Endothelial cell of umbilical vein (primary cell): ENCODE measurements around the gene LCN6. TPM values are rescaled to one million over a fixed set of nuclear protein-coding genes. Genes with fewer than 3 reads are reported as not detected.
A peak's percentile ranks its signal among the peaks of the same experiment; 100 is the strongest.

Experiments used
- BruUV-seq: library from RNA; stranded (reverse); fragments of 400-500 nt; replicated peaks from 2 replicates; lab custom pipeline; 2021; lab: Mats Ljungman, UMichigan
- CTCF ChIA-PET: fragments of 300-600, 350-600 bp; sonication (Branson Sonifier 250); formaldehyde crosslinking; loops from one replicate; lab custom pipeline; 2021; ENCODE audit warnings: antibody characterized with exemption, inconsistent platforms; lab: Charles Lee
- POLR2A ChIA-PET: fragments of 300-600, 350-600 bp; sonication (Branson Sonifier 250); formaldehyde crosslinking; loops from one replicate; lab custom pipeline; 2021; ENCODE audit warnings: antibody characterized with exemption, inconsistent platforms; lab: Charles Lee
- DNase-seq: peaks from one replicate; pipeline ENCODE4 v3.0.0-alpha.2; 2011; ENCODE audit warnings: low read depth, low spot score
- FAIRE-seq: peaks from 2 replicates; lab custom pipeline; 2011; peaks lifted over from hg19 to GRCh38; lab: Jason Lieb, UNC
- H2AFZ ChIP-seq: 2 replicates; pipeline ENCODE4 v1.6.0; 2012; ENCODE audit warnings: low read depth, low read length, control low read depth, inconsistent platforms
- H3K27ac ChIP-seq: 2 replicates; pipeline ENCODE4 v1.5.1; 2011; ENCODE audit warnings: low read depth, mild to moderate bottlenecking, control low read depth, low read length, moderate library complexity; ENCODE audit not compliant: insufficient read depth
- H3K27me3 ChIP-seq, 2 experiments: 2 replicates each; pipeline versions ENCODE4 v1.6.0 to v1.6.1; 2011; ENCODE audit warnings: low read length in 2 of 2, mixed read lengths in 1 of 2; ENCODE audit not compliant: control insufficient read depth in 2 of 2, insufficient read depth in 2 of 2
- H3K36me3 ChIP-seq, 2 experiments: 2 replicates in 1 of 2; 3 replicates in 1 of 2; pipeline ENCODE4 v1.5.1; 2011; ENCODE audit warnings: low read length in 2 of 2, mild to moderate bottlenecking in 1 of 2, moderate library complexity in 1 of 2; ENCODE audit not compliant: control insufficient read depth in 2 of 2, insufficient read depth in 2 of 2; ENCODE audit errors: extremely low read depth in 1 of 2
- H3K4me1 ChIP-seq: 3 replicates; pipeline ENCODE4 v1.5.1; 2011; ENCODE audit warnings: mild to moderate bottlenecking, low read length; ENCODE audit not compliant: control insufficient read depth, insufficient read depth; ENCODE audit errors: extremely low read depth
- H3K4me2 ChIP-seq: 2 replicates; pipeline ENCODE4 v1.6.1; 2011; ENCODE audit warnings: low read length, control low read depth, mixed read lengths; ENCODE audit not compliant: insufficient read depth
- H3K4me3 ChIP-seq, 3 experiments: fragments of 200-600 bp in 1 of 3; sonication (generic), shearing (Covaris generic) in 1 of 3; replicated peaks in 1 of 3; 2 replicates each; pipeline ENCODE4 v1.5.1; 2011 to 2016; ENCODE audit warnings: control low read depth in 3 of 3, low read length in 3 of 3, mild to moderate bottlenecking in 2 of 3, inconsistent platforms in 1 of 3, low read depth in 1 of 3, moderate library complexity in 1 of 3; ENCODE audit not compliant: insufficient read depth in 1 of 3
- H3K79me2 ChIP-seq: 2 replicates; pipeline ENCODE4 v1.6.0; 2012; ENCODE audit warnings: low read length, inconsistent platforms; ENCODE audit not compliant: control insufficient read depth, insufficient read depth
- H3K9ac ChIP-seq: replicated peaks from 2 replicates; pipeline ENCODE3; 2011; ENCODE audit warnings: low read length, control low read depth; ENCODE audit not compliant: insufficient read depth; ENCODE audit errors: extremely low read depth
- H3K9me1 ChIP-seq: replicated peaks from 3 replicates; pipeline ENCODE4 v1.6.0; 2011; ENCODE audit warnings: mild to moderate bottlenecking, low read length; ENCODE audit not compliant: control insufficient read depth, insufficient read depth; ENCODE audit errors: extremely low read depth
- H3K9me3 ChIP-seq: replicated peaks from 2 replicates; pipeline ENCODE4 v1.5.1; 2012; ENCODE audit warnings: low read length, inconsistent platforms; ENCODE audit not compliant: control insufficient read depth, insufficient read depth
- H4K20me1 ChIP-seq: replicated peaks from 2 replicates; pipeline ENCODE3; 2011; ENCODE audit warnings: mild to moderate bottlenecking, low read length; ENCODE audit not compliant: control insufficient read depth, insufficient read depth; ENCODE audit errors: extremely low read depth
- EZH2 ChIP-seq: IDR thresholded peaks from 2 replicates; pipeline ENCODE4 v1.6.1; 2012; ENCODE audit warnings: borderline replicate concordance, low read depth, mild to moderate bottlenecking, moderate library complexity, low read length, inconsistent platforms; ENCODE audit not compliant: severe bottlenecking
- FOS ChIP-seq: IDR thresholded peaks from 2 replicates; pipeline ENCODE4 v1.6.1; 2011; ENCODE audit warnings: mild to moderate bottlenecking, low read length, moderate library complexity, borderline replicate concordance; ENCODE audit not compliant: insufficient read depth
- GATA2 ChIP-seq: IDR thresholded peaks from 2 replicates; pipeline ENCODE4 v1.7.0; 2011; ENCODE audit warnings: low read depth, mild to moderate bottlenecking, moderate library complexity, mixed read lengths, low read length; ENCODE audit not compliant: insufficient read length, insufficient read depth
- JUN ChIP-seq: IDR thresholded peaks from 2 replicates; pipeline ENCODE4 v1.6.1; 2011; ENCODE audit warnings: borderline replicate concordance, low read depth; ENCODE audit not compliant: insufficient read length, insufficient read depth
- MAX ChIP-seq: IDR thresholded peaks from 2 replicates; pipeline ENCODE4 v1.6.1; 2011; ENCODE audit not compliant: insufficient read depth, insufficient read length
- MYC ChIP-seq: IDR thresholded peaks from one replicate; pipeline ENCODE4 v1.6.1; 2011; ENCODE audit warnings: mild to moderate bottlenecking, low read depth, low read length
- POLR2A ChIP-seq: IDR thresholded peaks from 2 replicates; pipeline ENCODE4 v1.6.1; 2012; ENCODE audit warnings: low read depth, mild to moderate bottlenecking, control low read depth, low read length
- POLR2AphosphoS5 ChIP-seq: IDR thresholded peaks from 2 replicates; pipeline ENCODE4 v1.6.1; 2012; ENCODE audit warnings: low read depth, mild to moderate bottlenecking, control low read depth, low read length, moderate library complexity; ENCODE audit not compliant: insufficient read depth
- dilution Hi-C: fragments of 300-500 bp; cut with MboI; formaldehyde crosslinking; loops from one replicate; pipeline ENCODE4 v1.15.0; 2019; ENCODE audit warnings: low sequenced_read_pairs; ENCODE audit not compliant: extremely low pct_ligation_motif_present
- intact Hi-C: fragments of 100-400 bp; cut with micrococcal nuclease; formaldehyde crosslinking; loops from one replicate; pipeline ENCODE4 v1.10.0; 2022
- polyA plus RNA-seq, 4 experiments: library from polyadenylated mRNA; depleted of rRNA in 3 of 4; stranded (reverse) in 3 of 4; unstranded in 1 of 4; fragments of >200 nt; gene quantifications; 2 replicates each; pipeline versions ENCODE4 v1.2.1 to v1.2.3, GENCODE V29; 2011 to 2012; ENCODE audit warnings: missing spikeins in 1 of 4
- total RNA-seq: library from RNA; stranded (reverse); gene quantifications from 2 replicates; pipeline ENCODE4 v1.2.3, GENCODE V29; 2021
- TF ChIP-seq, protein P1 (sequence below), 2 donors: IDR thresholded peaks; 1 replicate in 1 of 2; 2 replicates in 1 of 2; pipeline ENCODE4 v1.5.1; 2011; ENCODE audit warnings: low read length in 2 of 2, mild to moderate bottlenecking in 2 of 2, moderate library complexity in 2 of 2, control low read depth in 1 of 2, inconsistent platforms in 1 of 2, low read depth in 1 of 2; ENCODE audit not compliant: insufficient read depth in 1 of 2; ENCODE audit errors: extremely low read depth in 1 of 2

LCN6 gene
- total and polyA plus RNA-seq, 2 donors (not counting 3 experiments of a cell fraction or from before 2014, with no cell fraction given): 0.17 TPM; not detected in 1

GRCh38 chr9:136711751-136712689 lies 36.3 kb downstream of the LCN6 start, which contains the start of gene DIPK1B:
DIPK1B (plus strand) TSS chr9:136712572; CDS start chr9:136712666, 94 bp downstream.
- no peak for TF ChIP-seq FOS
- no peak for TF ChIP-seq MAX
- no peak for TF ChIP-seq MYC
- TF ChIP-seq POLR2A: no peak
- TF ChIP-seq, protein P1, sequence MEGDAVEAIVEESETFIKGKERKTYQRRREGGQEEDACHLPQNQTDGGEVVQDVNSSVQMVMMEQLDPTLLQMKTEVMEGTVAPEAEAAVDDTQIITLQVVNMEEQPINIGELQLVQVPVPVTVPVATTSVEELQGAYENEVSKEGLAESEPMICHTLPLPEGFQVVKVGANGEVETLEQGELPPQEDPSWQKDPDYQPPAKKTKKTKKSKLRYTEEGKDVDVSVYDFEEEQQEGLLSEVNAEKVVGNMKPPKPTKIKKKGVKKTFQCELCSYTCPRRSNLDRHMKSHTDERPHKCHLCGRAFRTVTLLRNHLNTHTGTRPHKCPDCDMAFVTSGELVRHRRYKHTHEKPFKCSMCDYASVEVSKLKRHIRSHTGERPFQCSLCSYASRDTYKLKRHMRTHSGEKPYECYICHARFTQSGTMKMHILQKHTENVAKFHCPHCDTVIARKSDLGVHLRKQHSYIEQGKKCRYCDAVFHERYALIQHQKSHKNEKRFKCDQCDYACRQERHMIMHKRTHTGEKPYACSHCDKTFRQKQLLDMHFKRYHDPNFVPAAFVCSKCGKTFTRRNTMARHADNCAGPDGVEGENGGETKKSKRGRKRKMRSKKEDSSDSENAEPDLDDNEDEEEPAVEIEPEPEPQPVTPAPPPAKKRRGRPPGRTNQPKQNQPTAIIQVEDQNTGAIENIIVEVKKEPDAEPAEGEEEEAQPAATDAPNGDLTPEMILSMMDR (IDR thresholded peaks at IDR 0.05; ENCODE audit: extremely low read depth in 1 of 2, insufficient read depth in 1 of 2, low read depth in 1 of 2, low read length in 2 of 2): no peak
- no peak for TF ChIP-seq POLR2AphosphoS5
- TF ChIP-seq JUN: no peak
- TF ChIP-seq GATA2: no peak
- no peak for TF ChIP-seq EZH2
- ChIA-PET POLR2A (no interaction called here), CTCF (interaction anchor here (1.2 kb wide), 1 partner anchor 15 kb away, joined by 3 read pairs; no protein-coding TSS in a partner anchor)
- Histone ChIP-seq H4K20me1 (no peaks in the 10 kb centered on the region), H3K27ac (peak within 1 kb of the TSS; percentile 96), H2AFZ (peak within 1 kb of the TSS; percentile 28), H3K9me3 (no peaks in the 10 kb centered on the region), H3K9me1 (no peaks in the 10 kb centered on the region), H3K36me3 (peaks cover 0 to 2% of the 10 kb centered on the region in 2 experiments), H3K4me2 (peak within 1 kb of the TSS; percentile 78), H3K79me2 (peaks cover 34% of the 10 kb centered on the region), H3K4me1 (peaks cover 27% of the 10 kb centered on the region), H3K9ac (peak within 1 kb of the TSS; percentile 80), H3K27me3 (no peaks in the 10 kb centered on the region), H3K4me3 (peak within 1 kb of the TSS; percentile 68 to 81 (median 75))
- DNase-seq (peak; percentile 48), FAIRE-seq (peak; percentile 55)
- no TSS peak for BruUV-seq
- dilution Hi-C loops (no loop called here), intact Hi-C loops (loop anchor here (2.0 to 5.0 kb wide), 5 partner anchors 25 to 349 kb away; partner anchors contain the start of genes AGPAT2, DNLZ and SEC16A)
